SK-N-SH (cell line): ENCODE data around the gene NAV2. TPM values are rescaled to one million over a fixed set of nuclear protein-coding genes. Genes with fewer than 3 reads are reported as not detected.

Experiments
- CTCF ChIA-PET: fragments of 300-600, 350-600 bp; formaldehyde crosslinking; extraction: SDS; loops from one replicate; lab custom pipeline; 2021; lab: Yijun Ruan, JAX
- POLR2A ChIA-PET: fragments of 350-600 bp; sonication (Branson Sonifier 250); formaldehyde crosslinking; extraction: SDS; loops from one replicate; lab custom pipeline; 2020; ENCODE audit warnings: antibody characterized with exemption, inconsistent platforms; lab: Yijun Ruan, JAX
- DNase-seq: peaks from one replicate; pipeline ENCODE4 v3.0.0; 2012
- H2AFZ ChIP-seq: fragments of 200-600 bp; sonication (generic); 2 replicates; pipeline ENCODE4 v1.8.1; 2016; ENCODE audit warnings: antibody characterized with exemption, mild to moderate bottlenecking, low read depth
- H3F3A ChIP-seq: fragments of 200-600 bp; sonication (generic); replicated peaks from 2 replicates; pipeline ENCODE3; 2016; ENCODE audit warnings: antibody characterized with exemption, mild to moderate bottlenecking; ENCODE audit not compliant: insufficient read depth
- H3K27ac ChIP-seq, 2 experiments: fragments of 200-500 bp in 1 of 2; fragments of 200-600 bp in 1 of 2; sonication (Bioruptor generic) in 1 of 2; sonication (generic), shearing (Covaris generic) in 1 of 2; 2 replicates each; pipeline versions ENCODE4 v1.5.1 to v1.6.1; 2014 to 2016; ENCODE audit warnings: low read depth in 2 of 2, inconsistent platforms in 1 of 2, low read length in 1 of 2, mild to moderate bottlenecking in 1 of 2, mixed read lengths in 1 of 2
- H3K27me3 ChIP-seq: fragments of 200-600 bp; sonication (generic), shearing (Covaris generic); 2 replicates; pipeline ENCODE4 v1.6.1; 2016; ENCODE audit warnings: mixed run types; ENCODE audit not compliant: insufficient read depth
- H3K36me3 ChIP-seq, 2 experiments: fragments of 200-500 bp in 1 of 2; fragments of 200-600 bp in 1 of 2; sonication (Bioruptor generic) in 1 of 2; sonication (generic) in 1 of 2; replicated peaks in 1 of 2; 2 replicates each; pipeline versions ENCODE3 to v1.5.1; 2014 to 2016; ENCODE audit warnings: low read length in 1 of 2, mild to moderate bottlenecking in 1 of 2; ENCODE audit not compliant: insufficient read depth in 2 of 2, control insufficient read depth in 1 of 2
- H3K4me1 ChIP-seq, 2 experiments: fragments of 200-500 bp in 1 of 2; fragments of 200-600 bp in 1 of 2; sonication (Bioruptor generic) in 1 of 2; sonication (generic), shearing (Covaris generic) in 1 of 2; 2 replicates each; pipeline versions ENCODE4 v1.5.1 to v1.6.1; 2014 to 2016; ENCODE audit warnings: low read depth in 1 of 2, low read length in 1 of 2, mixed run types in 1 of 2; ENCODE audit not compliant: insufficient read depth in 2 of 2, control insufficient read depth in 1 of 2
- H3K4me2 ChIP-seq: fragments of 200-600 bp; sonication (generic), shearing (Covaris generic); 2 replicates; pipeline ENCODE4 v1.6.1; 2017; ENCODE audit warnings: mixed run types
- H3K4me3 ChIP-seq, 2 experiments: fragments of 200-500 bp in 1 of 2; fragments of 200-600 bp in 1 of 2; sonication (Bioruptor generic) in 1 of 2; sonication (generic), shearing (Covaris generic) in 1 of 2; 2 replicates each; pipeline versions ENCODE4 v1.5.1 to v1.8.1; 2014 to 2016; ENCODE audit warnings: low read depth in 2 of 2, inconsistent platforms in 1 of 2, low read length in 1 of 2, mild to moderate bottlenecking in 1 of 2, mixed read lengths in 1 of 2, moderate library complexity in 1 of 2
- H3K79me2 ChIP-seq: fragments of 200-600 bp; sonication (generic); 2 replicates; pipeline ENCODE4 v1.8.1; 2017; ENCODE audit warnings: mild to moderate bottlenecking; ENCODE audit not compliant: insufficient read depth
- H3K9ac ChIP-seq: fragments of 200-600 bp; sonication (generic); 2 replicates; pipeline ENCODE4 v1.6.1; 2017; ENCODE audit warnings: mixed run types
- H3K9me2 ChIP-seq: fragments of 200-600 bp; sonication (generic); 2 replicates; pipeline ENCODE4 v1.6.1; 2017; ENCODE audit warnings: mixed run types
- H3K9me3 ChIP-seq: fragments of 200-600 bp; sonication (generic); 2 replicates; pipeline ENCODE4 v1.6.1; 2017; ENCODE audit warnings: mixed run types, mild to moderate bottlenecking, moderate library complexity
- H4K20me1 ChIP-seq: fragments of 200-600 bp; sonication (generic); 2 replicates; pipeline ENCODE4 v1.6.1; 2017; ENCODE audit warnings: mild to moderate bottlenecking, mixed run types; ENCODE audit not compliant: insufficient read depth
- CHD2 ChIP-seq: fragments of 150-350 bp; IDR thresholded peaks from 2 replicates; pipeline ENCODE4 v1.6.1; 2018; ENCODE audit warnings: low read length; ENCODE audit not compliant: partially characterized antibody
- CTCF ChIP-seq: fragments of 200-600 bp; sonication (generic); IDR thresholded peaks from 2 replicates; pipeline ENCODE4 v1.6.1; 2017; ENCODE audit warnings: antibody characterized with exemption, mild to moderate bottlenecking, moderate library complexity
- ELF1 ChIP-seq: IDR thresholded peaks from 2 replicates; pipeline ENCODE4 v1.4.0; 2012
- EP300 ChIP-seq, 2 experiments: IDR thresholded peaks; 2 replicates each; pipeline versions ENCODE4 v1.4.0 to v1.6.1; 2012; ENCODE audit warnings: borderline replicate concordance in 1 of 2, low read depth in 1 of 2, low read length in 1 of 2
- EZH2phosphoT487 ChIP-seq: fragments of 200-600 bp; sonication (generic); IDR thresholded peaks from 2 replicates; pipeline ENCODE4 v1.6.1; 2017; ENCODE audit warnings: low read depth, mixed run types, mild to moderate bottlenecking, antibody characterized with exemption, moderate library complexity, borderline replicate concordance
- FOSL2 ChIP-seq: IDR thresholded peaks from 2 replicates; pipeline ENCODE4 v1.4.0; 2012; ENCODE audit warnings: low read depth, mild to moderate bottlenecking, moderate library complexity, borderline replicate concordance
- FOXJ3 ChIP-seq: sonication (generic); formaldehyde crosslinking; IDR thresholded peaks from 2 replicates; pipeline ENCODE4 v1.5.1; 2020; ENCODE audit warnings: mild to moderate bottlenecking, missing genetic modification reagents
- FOXM1 ChIP-seq: IDR thresholded peaks from 2 replicates; pipeline ENCODE4 v1.4.0; 2012; ENCODE audit warnings: low read depth, mild to moderate bottlenecking
- MAX ChIP-seq: IDR thresholded peaks from 2 replicates; pipeline ENCODE4 v1.4.0; 2012; ENCODE audit warnings: low read depth
- MEF2A ChIP-seq: IDR thresholded peaks from 2 replicates; pipeline ENCODE4 v1.4.0; 2012; ENCODE audit warnings: low read depth, borderline replicate concordance
- MXI1 ChIP-seq: IDR thresholded peaks from 2 replicates; pipeline ENCODE4 v1.6.1; 2012; ENCODE audit warnings: mild to moderate bottlenecking, low read depth, low read length, improper control_type of control experiment
- NFIC ChIP-seq: IDR thresholded peaks from 2 replicates; pipeline ENCODE4 v1.4.0; 2012; ENCODE audit warnings: borderline replicate concordance
- NRF1 ChIP-seq: IDR thresholded peaks from 2 replicates; pipeline ENCODE4 v1.6.1; 2012; ENCODE audit warnings: low read depth, mild to moderate bottlenecking, low read length
- PBX3 ChIP-seq: IDR thresholded peaks from 2 replicates; pipeline ENCODE4; 2012
- POLR2AphosphoS5 ChIP-seq: IDR thresholded peaks from 2 replicates; pipeline ENCODE4 v1.6.1; 2012; ENCODE audit warnings: low read depth, low read length
- RCOR1 ChIP-seq: fragments of 150-350 bp; IDR thresholded peaks from 2 replicates; pipeline ENCODE4 v1.6.1; 2017; ENCODE audit warnings: antibody characterized with exemption, low read length
- REST ChIP-seq: IDR thresholded peaks from 2 replicates; pipeline ENCODE4 v1.6.1; 2012; ENCODE audit warnings: mild to moderate bottlenecking, low read depth, low read length, moderate library complexity
- RFX5 ChIP-seq: IDR thresholded peaks from 2 replicates; pipeline ENCODE4 v1.6.1; 2012; ENCODE audit warnings: mild to moderate bottlenecking, improper control_type of control experiment, low read length
- SIN3A ChIP-seq: IDR thresholded peaks from 2 replicates; pipeline ENCODE4 v1.6.1; 2012; ENCODE audit warnings: low read depth, mild to moderate bottlenecking, low read length, moderate library complexity, borderline replicate concordance
- SMC3 ChIP-seq: IDR thresholded peaks from 2 replicates; pipeline ENCODE4 v1.6.1; 2012; ENCODE audit warnings: low read depth, low read length, improper control_type of control experiment
- TAF1 ChIP-seq: IDR thresholded peaks from 2 replicates; pipeline ENCODE4 v1.6.1; 2012; ENCODE audit warnings: low read depth, mild to moderate bottlenecking, low read length, moderate library complexity, borderline replicate concordance
- TCF12 ChIP-seq: IDR thresholded peaks from 2 replicates; pipeline ENCODE4 v1.4.0; 2012
- TEAD4 ChIP-seq: IDR thresholded peaks from 2 replicates; pipeline ENCODE4 v1.4.0; 2012; ENCODE audit warnings: mild to moderate bottlenecking, borderline replicate concordance; ENCODE audit not compliant: insufficient read depth
- YY1 ChIP-seq: IDR thresholded peaks from 2 replicates; pipeline ENCODE4 v1.4.0; 2012; ENCODE audit warnings: low read depth, mild to moderate bottlenecking
- ZBTB33 ChIP-seq: IDR thresholded peaks from 2 replicates; pipeline ENCODE4 v1.4.0; 2012; ENCODE audit warnings: low read depth, borderline replicate concordance
- WGBS: methylation state at CpG from one replicate; pipeline ENCODE4 v1.1.6; 2017; ENCODE audit warnings: low lambda C conversion rate; 5-methylcytosine and 5-hydroxymethylcytosine counted together
- polyA plus RNA-seq, 3 experiments: library from polyadenylated mRNA; depleted of rRNA; stranded (reverse); fragments of >200 nt; gene quantifications; 2 replicates each; pipeline ENCODE4 v1.2.3, GENCODE V29; 2012

NAV2 gene
- polyA plus RNA-seq, 1 of the 3 experiments (the other 2 are of a cell fraction), result 26.2 TPM

- Histone ChIP-seq H3K36me3 (peaks cover 28 to 45% of the 10 kb centered on the region in 2 experiments), H3K4me1 (peaks cover 44 to 64% of the 10 kb centered on the region in 2 experiments), H3K9me3 (no peaks in the 10 kb centered on the region), H3K27ac (peak overlapping the region; percentile 93 to 95), H3K4me3 (peak overlapping the region; percentile 38 to 59), H4K20me1 (no peaks in the 10 kb centered on the region), H3K79me2 (peaks cover 92% of the 10 kb centered on the region), H3K9me2 (no peaks in the 10 kb centered on the region), H3K27me3 (no peaks in the 10 kb centered on the region), H3F3A (peaks cover 60% of the 10 kb centered on the region), H3K4me2 (peak overlapping the region; percentile 67), H3K9ac (peak overlapping the region; percentile 59), H2AFZ (no peak overlapping the region)
- DNase-seq, result peak; percentile 75
- POLR2A ChIA-PET, result no interaction called here
- CTCF ChIA-PET, result interaction anchor here (0.8 to 2.3 kb wide), 8 partner anchors 10 to 672 kb away, joined by 3 to 8 read pairs (median 3); no protein-coding TSS in a partner anchor
- WGBS, result 16% methylated on average over 13 of the region's 14 CpGs
- TF ChIP-seq NRF1, result no peak
- TF ChIP-seq EP300 (IDR thresholded peaks at IDR 0.05; ENCODE audit: borderline replicate concordance in 1 of 2, low read depth in 1 of 2, low read length in 1 of 2), result peak; percentile 22 to 69; a peak in 2 of 4 replicates
- no peak for TF ChIP-seq YY1
- TF ChIP-seq FOXM1, result peak; percentile 95
- TF ChIP-seq EZH2phosphoT487, result no peak
- peak; percentile 93 for TF ChIP-seq TCF12
- no peak for TF ChIP-seq CHD2
- TF ChIP-seq ZBTB33, result no peak
- TF ChIP-seq SMC3, result no peak
- TF ChIP-seq CTCF, result no peak
- peak; percentile 24; the same call in 1 of the 2 replicates for TF ChIP-seq MXI1
- TF ChIP-seq RFX5, result no peak
- no peak for TF ChIP-seq FOSL2
- peak; percentile 39; the same call in 1 of the 2 replicates for TF ChIP-seq TAF1
- TF ChIP-seq TEAD4, result no peak
- TF ChIP-seq SIN3A, result 0 out of 2 replicates have a peak, but pooled peaks have one; percentile 21
- no peak for TF ChIP-seq REST
- no peak for TF ChIP-seq MEF2A
- peak; percentile 75 for TF ChIP-seq PBX3
- TF ChIP-seq RCOR1, result no peak
- TF ChIP-seq FOXJ3, result 0 out of 2 replicates have a peak, but pooled peaks have one; percentile 39
- no peak for TF ChIP-seq MAX
- TF ChIP-seq ELF1, result no peak
- peak; percentile 30; the same call in 1 of the 2 replicates for TF ChIP-seq NFIC
- peak; percentile 46; the same call in 1 of the 2 replicates for TF ChIP-seq POLR2AphosphoS5
Observed at GRCh38 chr11:19931141-19931770, 218.6 kb downstream of the NAV2 start.
